Glomerular visceral epithelial cell (primary cell): ENCODE results near the gene TMEM178B.

ENCODE experiments used
- DNase-seq: peaks from one replicate; pipeline ENCODE4 v3.0.0-alpha.2; 2016; ENCODE audit errors: extremely low spot score

Gene TMEM178B

GRCh38 chr7:141527076-141527475, 453.2 kb downstream of the TMEM178B start:
- DNase-seq, result no peak

GRCh38 chr7:141528399-141528798, 454.5 kb downstream of the TMEM178B start:
- DNase-seq, result no peak
